Kidney (tissue), 14 donors: ENCODE data around the gene DENND6B. TPM values are rescaled to one million over a fixed set of nuclear protein-coding genes. Genes with fewer than 3 reads are reported as not detected.

Experiments used
- DNase-seq, 5 donors: peaks; one replicate each; pipeline ENCODE4 v3.0.0-alpha.2; 2013 to 2020
- FAIRE-seq: peaks from 2 replicates; lab custom pipeline; 2012; peaks lifted over from hg19 to GRCh38; lab: Jason Lieb, UNC
- H3K27ac ChIP-seq, 2 donors: one replicate each; pipeline ENCODE4 v1.7.0; 2013; ENCODE audit warnings: low read depth in 2 of 2, low read length in 2 of 2, inconsistent platforms in 1 of 2
- H3K27me3 ChIP-seq: one replicate; pipeline ENCODE4 v1.7.1; 2013; ENCODE audit warnings: low read length, inconsistent platforms; ENCODE audit not compliant: control insufficient read depth, insufficient read depth
- H3K36me3 ChIP-seq, 3 donors: one replicate each; pipeline versions ENCODE4 v1.7.0 to v1.7.1; 2013; ENCODE audit warnings: low read length in 3 of 3, control low read depth in 1 of 3, inconsistent platforms in 1 of 3; ENCODE audit not compliant: insufficient read depth in 3 of 3, control insufficient read depth in 2 of 3
- H3K4me1 ChIP-seq, 3 donors: one replicate each; pipeline versions ENCODE4 v1.7.0 to v1.7.1; 2013; ENCODE audit warnings: low read length in 3 of 3, inconsistent platforms in 1 of 3, low read depth in 1 of 3; ENCODE audit not compliant: control insufficient read depth in 2 of 3, insufficient read depth in 2 of 3
- H3K4me3 ChIP-seq, 3 donors: one replicate each; pipeline versions ENCODE4 v1.7.0 to v1.8.1; 2013; ENCODE audit warnings: low read length in 3 of 3, control low read depth in 1 of 3, inconsistent platforms in 1 of 3
- H3K9ac ChIP-seq, 3 donors: one replicate each; pipeline versions ENCODE4 v1.7.0 to v1.7.1; 2013; ENCODE audit warnings: low read length in 3 of 3, control low read depth in 1 of 3, inconsistent platforms in 1 of 3
- H3K9me3 ChIP-seq, 3 donors: one replicate each; pipeline versions ENCODE4 v1.7.0 to v1.7.1; 2013; ENCODE audit warnings: low read length in 3 of 3, control low read depth in 1 of 3, inconsistent platforms in 1 of 3; ENCODE audit not compliant: control insufficient read depth in 2 of 3, insufficient read depth in 1 of 3
- intact Hi-C: fragments of 100-400 bp; cut with DNase I; formaldehyde crosslinking; loops from one replicate; pipeline ENCODE4 v1.11.1; 2022
- polyA plus RNA-seq: library from polyadenylated mRNA; stranded (reverse); fragments of 350-450 nt; fragmentation: Illumina TruSeq; extraction: RNeasy Lipid Tissue Mini Kit (QIAGEN cat#74804); gene quantifications from one replicate; pipeline ENCODE4 v1.2.3, GENCODE V29; 2014; ENCODE audit warnings: low read depth, low replicate concordance; ENCODE audit not compliant: insufficient read depth
- total RNA-seq: library from RNA; stranded (reverse); fragmentation: NEBNext Ultra II Directional; extraction: Animal tissue kit (Norgen Biotek cat#: 25700); gene quantifications from one replicate; pipeline ENCODE4 v1.2.1, GENCODE V29; 2021
- TF ChIP-seq, protein P1 (sequence below): IDR thresholded peaks from 3 replicates; pipeline ENCODE4 v1.5.1; 2012; ENCODE audit warnings: mild to moderate bottlenecking, moderate library complexity, borderline replicate concordance; ENCODE audit not compliant: insufficient read depth; ENCODE audit errors: extremely low read depth
- donor health status: control.
- donor health status: control.
- donor health status: control.
- donor health status: control.
- donor health status: control.
- donor health status: DM: yes; HTN: yes; CAD: no.
- donor health status: Normal renal cell carcinoma (clear cell type).

The DENND6B gene
- total and polyA plus RNA-seq, 2 donors from 2014 or later = 14.5 to 16.7 TPM

DNA sequence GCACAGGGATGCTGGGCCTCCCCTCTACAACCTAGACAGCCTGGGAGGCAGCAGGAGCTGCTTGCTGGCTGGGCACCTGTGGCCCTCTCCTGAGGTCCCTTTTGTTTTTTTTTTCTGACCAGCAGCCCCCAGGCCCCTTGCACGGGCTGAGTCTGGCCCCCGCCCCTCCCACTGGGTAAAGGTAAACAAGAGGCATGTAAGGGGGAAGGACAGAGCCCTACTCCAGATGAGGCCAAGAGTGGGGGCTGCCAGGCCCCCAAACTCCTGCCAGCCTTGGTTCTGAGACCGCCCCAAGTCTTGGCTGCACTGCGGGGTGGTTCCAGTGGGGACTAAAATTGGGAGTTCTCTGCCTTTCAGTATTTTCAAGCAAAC, 28.6 kb downstream of the DENND6B start:
- peak overlapping the region in 1 of 3 donors; percentile 43 for H3K4me3 ChIP-seq
- TF ChIP-seq, protein P1, sequence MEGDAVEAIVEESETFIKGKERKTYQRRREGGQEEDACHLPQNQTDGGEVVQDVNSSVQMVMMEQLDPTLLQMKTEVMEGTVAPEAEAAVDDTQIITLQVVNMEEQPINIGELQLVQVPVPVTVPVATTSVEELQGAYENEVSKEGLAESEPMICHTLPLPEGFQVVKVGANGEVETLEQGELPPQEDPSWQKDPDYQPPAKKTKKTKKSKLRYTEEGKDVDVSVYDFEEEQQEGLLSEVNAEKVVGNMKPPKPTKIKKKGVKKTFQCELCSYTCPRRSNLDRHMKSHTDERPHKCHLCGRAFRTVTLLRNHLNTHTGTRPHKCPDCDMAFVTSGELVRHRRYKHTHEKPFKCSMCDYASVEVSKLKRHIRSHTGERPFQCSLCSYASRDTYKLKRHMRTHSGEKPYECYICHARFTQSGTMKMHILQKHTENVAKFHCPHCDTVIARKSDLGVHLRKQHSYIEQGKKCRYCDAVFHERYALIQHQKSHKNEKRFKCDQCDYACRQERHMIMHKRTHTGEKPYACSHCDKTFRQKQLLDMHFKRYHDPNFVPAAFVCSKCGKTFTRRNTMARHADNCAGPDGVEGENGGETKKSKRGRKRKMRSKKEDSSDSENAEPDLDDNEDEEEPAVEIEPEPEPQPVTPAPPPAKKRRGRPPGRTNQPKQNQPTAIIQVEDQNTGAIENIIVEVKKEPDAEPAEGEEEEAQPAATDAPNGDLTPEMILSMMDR = no peak
- H3K36me3 ChIP-seq = peaks cover 0 to 4% (median 0%) of the 10 kb centered on the region in 3 donors
- H3K9ac ChIP-seq = peak overlapping the region in 1 of 3 donors; percentile 51
- peak overlapping the region; percentile 67 to 80 for H3K27ac ChIP-seq
- FAIRE-seq = no peak
- peaks cover 0 to 80% (median 56%) of the 10 kb centered on the region in 3 donors for H3K4me1 ChIP-seq
- H3K27me3 ChIP-seq = no peaks in the 10 kb centered on the region
- DNase-seq = no peak
- H3K9me3 ChIP-seq = no peaks in the 10 kb centered on the region
- intact Hi-C loops = no loop called here

- intact Hi-C loops = no loop called here
- H3K9me3 ChIP-seq = no peaks in the 10 kb centered on the region
- no peak for FAIRE-seq
- TF ChIP-seq, protein P1 = no peak
- peaks cover 0 to 4% (median 0%) of the 10 kb centered on the region in 3 donors for H3K36me3 ChIP-seq
- H3K4me1 ChIP-seq = peaks cover 0 to 79% (median 50%) of the 10 kb centered on the region in 3 donors
- H3K9ac ChIP-seq = peak overlapping the region in 1 of 3 donors; percentile 65
- peak overlapping the region; percentile 32 to 67 for H3K27ac ChIP-seq
- H3K27me3 ChIP-seq = no peaks in the 10 kb centered on the region
- H3K4me3 ChIP-seq = peak overlapping the region in 1 of 3 donors; percentile 37
- no peak for DNase-seq
Measured at GRCh38 chr22:50297510-50298265, 29.1 kb downstream of the DENND6B start.

DNA sequence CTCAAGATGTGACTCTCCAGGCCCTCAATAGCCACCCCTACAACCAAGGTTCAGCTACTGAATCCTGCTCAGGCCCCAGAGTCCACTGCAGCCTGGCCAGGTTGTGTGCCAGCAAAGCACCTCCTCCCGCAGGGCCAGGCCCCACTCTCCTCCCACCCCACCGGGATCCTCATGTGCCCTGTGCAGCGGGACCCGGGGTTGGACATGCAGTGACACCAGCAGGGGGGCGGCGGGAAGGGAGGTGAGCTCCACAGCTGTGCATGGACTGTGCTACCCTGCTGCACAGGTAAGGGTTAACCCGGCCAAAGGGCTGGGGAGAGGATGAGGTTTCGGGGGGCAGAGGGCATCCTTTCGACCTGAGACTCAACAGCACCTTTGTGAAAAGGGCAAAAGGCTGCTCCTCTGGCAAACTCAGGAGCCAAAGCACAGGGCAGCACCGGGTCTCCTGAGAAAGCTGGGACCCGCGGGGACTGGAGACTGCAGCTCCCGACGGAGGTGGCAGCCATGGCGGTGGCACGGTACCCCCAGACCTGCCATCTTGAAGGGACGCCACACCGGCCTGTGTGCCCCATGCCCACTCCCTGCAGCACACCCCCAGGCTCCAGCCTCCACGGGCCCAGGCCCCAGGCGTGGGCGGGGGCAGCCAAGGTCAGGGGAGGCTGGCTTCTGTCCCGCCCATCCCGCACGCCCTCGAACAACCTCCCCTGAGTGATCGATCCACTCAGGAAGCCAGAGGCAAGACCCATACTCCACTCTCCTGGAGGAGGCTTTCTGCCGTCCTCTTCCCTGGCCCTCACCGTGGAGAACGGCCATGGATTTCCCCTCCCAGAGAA, 29.9 kb downstream of the DENND6B start:
- Histone ChIP-seq H3K9me3 (no peaks in the 10 kb centered on the region), H3K9ac (peak overlapping the region in 1 of 3 donors; percentile 65), H3K4me1 (peaks cover 0 to 75% (median 44%) of the 10 kb centered on the region in 3 donors), H3K4me3 (peak overlapping the region in 1 of 3 donors; percentile 37), H3K36me3 (peaks cover 0 to 4% (median 0%) of the 10 kb centered on the region in 3 donors), H3K27me3 (no peaks in the 10 kb centered on the region), H3K27ac (peak overlapping the region; percentile 20 to 67)
- TF ChIP-seq, protein P1 = no peak
- intact Hi-C loops = no loop called here
- FAIRE-seq = no peak
- no peak for DNase-seq
